ENCODE measurements around the gene SLITRK5. TPM values are rescaled to one million over a fixed set of nuclear protein-coding genes. Genes with fewer than 3 reads are reported as not detected.

Gene SLITRK5
- total RNA-seq, result 1.3 TPM

GRCh38 chr13:87671031-87671752, at the start of gene SLITRK5:
SLITRK5 (plus strand) TSS chr13:87671371; CDS start chr13:87675389, 4,018 bp downstream.

All from metanephros (tissue), 1 donor.